ENCODE data around the gene COL12A1. TPM values are rescaled to one million over a fixed set of nuclear protein-coding genes. Genes with fewer than 3 reads are reported as not detected.

COL12A1 gene
- total RNA-seq, 1 donor from 2014 or later = 21.5 TPM

DNA sequence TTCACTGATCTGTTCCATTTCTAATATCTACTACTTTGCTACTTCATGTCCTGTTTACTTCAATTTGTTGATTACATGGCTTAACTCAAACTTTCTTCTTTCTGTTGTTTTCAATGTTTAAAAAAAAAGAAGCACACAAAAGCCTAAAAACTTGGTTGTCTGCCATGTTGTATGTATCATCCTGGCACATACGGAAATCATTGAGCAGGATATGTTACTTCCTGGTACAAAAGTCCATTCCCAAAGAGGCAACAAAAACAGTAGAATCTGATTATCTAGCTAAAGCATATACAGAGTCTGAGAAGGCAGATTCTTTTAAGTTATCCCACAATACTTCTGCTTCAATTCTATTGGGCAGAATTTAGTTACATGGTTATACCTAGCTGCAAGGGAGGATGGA lies 14.5 kb upstream of the COL12A1 start:
- H3K27ac Mint-ChIP-seq = no peak overlapping the region
- no peaks in the 10 kb centered on the region for H3K4me1 Mint-ChIP-seq (ENCODE audit: unreplicated experiment)
- H3K9me3 Mint-ChIP-seq = no peaks in the 10 kb centered on the region
- DNase-seq (ENCODE audit: extremely low spot score, unreplicated experiment) = no peak
- H3K4me3 Mint-ChIP-seq = no peak overlapping the region
- no peaks in the 10 kb centered on the region for H3K36me3 Mint-ChIP-seq
- TF ChIP-seq, protein P1, sequence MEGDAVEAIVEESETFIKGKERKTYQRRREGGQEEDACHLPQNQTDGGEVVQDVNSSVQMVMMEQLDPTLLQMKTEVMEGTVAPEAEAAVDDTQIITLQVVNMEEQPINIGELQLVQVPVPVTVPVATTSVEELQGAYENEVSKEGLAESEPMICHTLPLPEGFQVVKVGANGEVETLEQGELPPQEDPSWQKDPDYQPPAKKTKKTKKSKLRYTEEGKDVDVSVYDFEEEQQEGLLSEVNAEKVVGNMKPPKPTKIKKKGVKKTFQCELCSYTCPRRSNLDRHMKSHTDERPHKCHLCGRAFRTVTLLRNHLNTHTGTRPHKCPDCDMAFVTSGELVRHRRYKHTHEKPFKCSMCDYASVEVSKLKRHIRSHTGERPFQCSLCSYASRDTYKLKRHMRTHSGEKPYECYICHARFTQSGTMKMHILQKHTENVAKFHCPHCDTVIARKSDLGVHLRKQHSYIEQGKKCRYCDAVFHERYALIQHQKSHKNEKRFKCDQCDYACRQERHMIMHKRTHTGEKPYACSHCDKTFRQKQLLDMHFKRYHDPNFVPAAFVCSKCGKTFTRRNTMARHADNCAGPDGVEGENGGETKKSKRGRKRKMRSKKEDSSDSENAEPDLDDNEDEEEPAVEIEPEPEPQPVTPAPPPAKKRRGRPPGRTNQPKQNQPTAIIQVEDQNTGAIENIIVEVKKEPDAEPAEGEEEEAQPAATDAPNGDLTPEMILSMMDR (conservative IDR thresholded peaks at IDR 0.05) = no peak
- H3K27me3 Mint-ChIP-seq = peaks cover 13% of the 10 kb centered on the region

DNA sequence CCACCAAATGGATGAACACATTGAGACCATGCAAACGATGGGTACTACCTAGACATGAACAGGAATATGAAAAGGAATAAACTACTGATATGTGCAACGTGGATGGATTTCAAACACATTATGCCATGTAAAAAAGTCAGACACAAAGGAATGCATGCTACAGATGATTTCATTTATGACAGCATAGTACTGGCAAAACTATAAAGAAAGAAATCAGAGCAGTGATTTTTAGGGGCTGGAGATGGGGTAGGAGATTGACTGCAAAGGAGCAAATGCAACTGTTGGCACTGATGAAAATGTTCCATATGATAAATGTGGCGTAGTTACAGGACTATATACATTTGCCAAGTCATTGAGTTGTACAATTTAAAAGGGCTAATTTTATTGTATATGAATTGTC lies 13.4 kb upstream of the COL12A1 start:
- Mint-ChIP-seq H3K9me3 (no peaks in the 10 kb centered on the region), H3K4me1 (ENCODE audit: unreplicated experiment) (no peaks in the 10 kb centered on the region), H3K27me3 (peaks cover 13% of the 10 kb centered on the region), H3K27ac (no peak overlapping the region), H3K4me3 (no peak overlapping the region), H3K36me3 (no peaks in the 10 kb centered on the region)
- TF ChIP-seq, protein P1 (conservative IDR thresholded peaks at IDR 0.05) = no peak
- DNase-seq (ENCODE audit: extremely low spot score, unreplicated experiment) = no peak

DNA sequence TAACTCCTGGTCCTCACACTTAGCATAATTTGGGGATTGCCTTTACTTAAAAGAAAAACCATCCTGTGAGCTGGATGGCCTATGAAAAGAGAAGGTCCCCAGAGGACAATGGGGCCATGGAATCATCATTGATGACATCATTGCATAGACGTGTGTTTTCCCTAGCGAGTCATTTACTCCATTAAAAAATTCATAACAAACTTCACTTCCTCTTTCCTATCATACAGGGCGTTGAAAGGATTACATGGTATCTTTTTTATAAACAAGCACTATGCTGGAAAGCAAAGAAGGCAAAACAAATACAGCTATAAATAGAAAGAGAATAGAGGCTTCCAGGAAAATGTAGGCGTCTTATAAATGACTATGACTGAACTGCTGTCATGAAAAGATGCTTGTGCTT lies 11.3 kb upstream of the COL12A1 start:
- Mint-ChIP-seq H3K4me1 (ENCODE audit: unreplicated experiment) (no peaks in the 10 kb centered on the region), H3K27me3 (peaks cover 13% of the 10 kb centered on the region), H3K27ac (no peak overlapping the region), H3K4me3 (no peak overlapping the region), H3K9me3 (no peaks in the 10 kb centered on the region), H3K36me3 (no peaks in the 10 kb centered on the region)
- no peak for DNase-seq (ENCODE audit: extremely low spot score, unreplicated experiment)
- TF ChIP-seq, protein P1 (conservative IDR thresholded peaks at IDR 0.05) = no peak

DNA sequence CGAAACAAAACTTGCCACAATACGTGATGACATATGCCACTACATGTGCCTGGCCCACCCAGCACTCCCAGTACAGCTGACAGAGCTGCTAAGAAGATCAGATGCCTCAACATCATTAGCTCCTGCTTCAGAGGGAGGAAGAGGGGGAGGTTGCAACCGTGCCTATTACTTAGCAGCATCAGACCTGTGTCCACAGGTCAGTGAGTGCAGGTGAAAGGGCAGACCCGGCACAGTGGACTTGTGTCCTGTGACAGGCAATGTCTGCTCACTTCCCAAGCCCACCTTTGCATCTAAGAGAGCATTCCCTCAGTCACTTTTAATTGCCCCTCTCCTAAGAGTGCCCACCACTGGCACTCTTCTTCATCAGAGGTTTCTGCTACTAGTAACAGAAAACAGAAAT lies 9.4 kb upstream of the COL12A1 start:
- no peak overlapping the region for H3K27ac Mint-ChIP-seq
- TF ChIP-seq, protein P1 (conservative IDR thresholded peaks at IDR 0.05) = no peak

DNA sequence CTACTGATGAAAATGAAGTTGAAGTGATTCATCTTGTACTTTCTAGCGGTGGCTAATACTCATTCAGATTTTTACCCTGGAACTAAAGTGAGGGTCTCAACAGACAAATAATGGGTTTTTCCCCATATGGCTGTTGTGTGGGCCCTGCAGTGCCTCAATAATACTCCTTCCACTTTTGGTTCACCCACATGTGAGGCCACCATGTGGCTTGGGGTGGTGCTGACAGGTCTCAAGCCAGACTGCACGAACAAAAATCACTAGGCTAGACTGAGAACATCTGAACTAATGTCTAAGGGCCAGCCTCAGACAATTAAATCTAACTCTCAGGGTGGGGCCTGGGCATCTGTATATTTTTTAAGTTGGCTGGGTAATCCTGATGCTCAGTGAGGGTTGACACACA lies 7.9 kb upstream of the COL12A1 start:
- Mint-ChIP-seq H3K27me3 (peaks cover 27% of the 10 kb centered on the region), H3K4me1 (ENCODE audit: unreplicated experiment) (peaks cover 5% of the 10 kb centered on the region), H3K9me3 (no peaks in the 10 kb centered on the region), H3K36me3 (no peaks in the 10 kb centered on the region), H3K27ac (no peak overlapping the region), H3K4me3 (no peak overlapping the region)
- TF ChIP-seq, protein P1 (conservative IDR thresholded peaks at IDR 0.05) = peak; percentile 28
- DNase-seq (ENCODE audit: extremely low spot score, unreplicated experiment) = no peak

More for the DNA sequence above, 9.4 kb upstream of the COL12A1 start:
- Mint-ChIP-seq H3K36me3 (no peaks in the 10 kb centered on the region), H3K4me3 (no peak overlapping the region), H3K9me3 (no peaks in the 10 kb centered on the region), H3K4me1 (ENCODE audit: unreplicated experiment) (no peaks in the 10 kb centered on the region), H3K27me3 (peaks cover 17% of the 10 kb centered on the region)
- no peak for DNase-seq (ENCODE audit: extremely low spot score, unreplicated experiment)

DNA sequence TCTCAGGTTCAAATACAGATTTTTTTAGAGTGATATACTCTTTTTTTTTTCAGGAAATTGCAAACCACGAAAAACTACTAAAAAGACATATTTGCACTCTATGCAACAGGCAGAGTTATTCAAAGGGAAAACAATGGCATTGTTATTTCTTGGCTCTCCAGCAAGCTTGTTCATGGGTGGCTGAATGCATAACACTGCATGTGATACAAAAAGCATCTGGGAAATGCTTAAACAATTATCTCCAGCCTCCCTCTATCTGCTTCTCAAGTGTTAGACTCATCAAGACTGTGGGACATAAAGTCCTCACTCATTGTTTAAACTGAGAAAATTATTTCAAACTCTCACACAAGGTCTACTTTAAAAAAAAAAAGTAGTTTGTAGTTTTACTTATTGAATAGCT lies 7.3 kb upstream of the COL12A1 start:
- Mint-ChIP-seq H3K27ac (no peak overlapping the region), H3K4me1 (ENCODE audit: unreplicated experiment) (peaks cover 10% of the 10 kb centered on the region), H3K27me3 (peaks cover 33% of the 10 kb centered on the region), H3K36me3 (no peaks in the 10 kb centered on the region), H3K4me3 (no peak overlapping the region), H3K9me3 (no peaks in the 10 kb centered on the region)
- DNase-seq (ENCODE audit: extremely low spot score, unreplicated experiment) = no peak
- TF ChIP-seq, protein P1 (conservative IDR thresholded peaks at IDR 0.05) = no peak

All from type B pancreatic cell (in vitro differentiated cells).